Left kidney (tissue), 2 donors: ENCODE measurements around the gene SH3BGRL3. TPM values are rescaled to one million over a fixed set of nuclear protein-coding genes. Genes with fewer than 3 reads are reported as not detected.
A peak's percentile ranks its signal among the peaks of the same experiment; 100 is the strongest.

Experiments
- DNase-seq: peaks from one replicate; pipeline ENCODE4 v3.0.0-alpha.2; 2013
- polyA plus RNA-seq: library from polyadenylated mRNA; unstranded; fragments of 120-200 nt; gene quantifications from one replicate; pipeline ENCODE4 v1.2.1, GENCODE V29; 2013; ENCODE audit not compliant: insufficient read length

SH3BGRL3 gene
- polyA plus RNA-seq, 1 donor, result 87.2 TPM

GRCh38 chr1:26275580-26276431 lies 4.1 kb upstream of the SH3BGRL3 start:
- DNase-seq, result peak; percentile 76

- no peak for DNase-seq
These were observed 3.5 kb upstream of the SH3BGRL3 start for GRCh38 chr1:26276432-26276838.

GRCh38 chr1:26277261-26277661 lies 2.6 kb upstream of the SH3BGRL3 start:
- no peak for DNase-seq

GRCh38 chr1:26277719-26278118 lies 2.2 kb upstream of the SH3BGRL3 start:
- no peak for DNase-seq

DNA sequence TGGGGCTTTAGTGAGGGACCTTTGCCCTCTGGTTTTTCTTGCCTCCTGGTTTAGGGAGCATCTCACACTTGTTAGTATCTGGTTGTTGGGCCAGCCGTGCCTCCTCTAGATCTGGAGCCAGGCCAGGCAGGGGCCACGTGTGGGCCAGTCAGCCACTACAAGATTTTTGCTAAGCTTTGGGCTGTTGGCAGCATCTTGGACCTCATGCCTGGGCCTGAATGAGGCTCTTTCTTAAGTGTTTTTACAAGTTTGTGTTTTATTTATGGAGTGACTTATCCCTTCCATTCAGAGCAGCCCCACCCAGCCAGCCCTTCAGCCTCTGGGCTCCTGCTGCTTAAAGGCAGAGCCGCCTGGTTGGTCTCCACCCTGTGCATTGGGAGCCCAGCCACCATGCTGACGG lies 1.6 kb upstream of the SH3BGRL3 start:
- DNase-seq, result no peak

GRCh38 chr1:26278724-26279455 lies 996 bp upstream of the SH3BGRL3 start:
- DNase-seq, result no peak

GRCh38 chr1:26280333-26281042 lies 602 bp downstream of the SH3BGRL3 start:
- no peak for DNase-seq

DNA sequence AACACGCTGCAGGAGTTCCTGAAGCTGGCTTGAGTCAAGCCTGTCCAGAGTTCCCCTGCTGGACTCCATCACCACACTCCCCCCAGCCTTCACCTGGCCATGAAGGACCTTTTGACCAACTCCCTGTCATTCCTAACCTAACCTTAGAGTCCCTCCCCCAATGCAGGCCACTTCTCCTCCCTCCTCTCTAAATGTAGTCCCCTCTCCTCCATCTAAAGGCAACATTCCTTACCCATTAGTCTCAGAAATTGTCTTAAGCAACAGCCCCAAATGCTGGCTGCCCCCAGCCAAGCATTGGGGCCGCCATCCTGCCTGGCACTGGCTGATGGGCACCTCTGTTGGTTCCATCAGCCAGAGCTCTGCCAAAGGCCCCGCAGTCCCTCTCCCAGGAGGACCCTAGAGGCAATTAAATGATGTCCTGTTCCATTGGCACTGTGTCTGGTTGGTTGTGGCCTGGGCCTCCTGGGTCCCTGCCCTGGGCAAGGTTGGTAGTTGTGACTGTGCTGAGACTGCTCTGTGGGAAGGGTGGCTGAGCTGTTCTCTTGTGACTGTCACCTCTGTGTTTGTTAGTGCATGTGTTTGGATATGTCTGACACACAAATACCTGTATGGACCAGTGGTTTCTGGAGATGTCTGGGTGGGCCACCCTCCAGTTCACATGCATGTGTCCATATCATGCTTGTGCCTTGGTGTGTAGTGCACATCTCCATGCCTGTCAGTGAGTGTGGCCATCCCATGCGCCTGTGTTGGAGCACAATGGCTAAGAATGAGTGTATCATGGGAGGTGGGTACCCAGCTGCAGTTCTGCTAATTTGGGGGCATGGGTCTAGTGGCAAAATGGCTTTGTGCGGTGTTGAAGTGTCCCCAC lies 1.4 kb downstream of the SH3BGRL3 start:
- no peak for DNase-seq

- DNase-seq, result peak; percentile 53
These were observed 2.1 kb downstream of the SH3BGRL3 start for GRCh38 chr1:26281971-26282370.

GRCh38 chr1:26282401-26282918 lies 2.6 kb downstream of the SH3BGRL3 start:
- DNase-seq, result no peak

DNA sequence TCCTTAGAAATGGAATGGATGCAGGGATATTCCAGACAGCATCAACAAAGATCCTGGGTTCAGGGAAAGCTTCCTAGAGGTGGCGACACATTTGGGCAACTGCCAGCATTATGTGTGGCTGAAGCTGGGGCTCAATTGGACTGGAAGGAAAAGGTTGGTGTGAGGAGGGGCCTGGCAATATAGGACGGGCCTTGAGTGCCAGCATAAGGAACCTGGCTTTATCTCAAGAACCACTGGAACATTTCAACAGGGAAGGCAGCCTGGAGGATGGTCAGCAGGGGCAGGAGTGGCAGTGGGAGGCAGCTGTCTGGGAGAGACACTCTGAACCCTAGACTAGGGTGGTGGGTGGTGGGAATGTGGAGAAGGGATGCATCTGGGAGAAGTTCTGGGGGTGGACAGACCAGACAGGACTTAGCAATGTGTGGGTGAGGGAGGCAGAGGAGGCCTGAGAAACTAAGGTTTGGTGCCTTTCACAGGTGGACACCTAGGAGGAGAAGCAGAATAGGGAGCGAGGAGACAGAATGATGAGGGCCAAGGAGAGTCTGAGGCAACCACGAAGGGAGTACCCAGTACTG lies 3.5 kb downstream of the SH3BGRL3 start:
- no peak for DNase-seq

GRCh38 chr1:26283871-26284596 lies 4.1 kb downstream of the SH3BGRL3 start:
- no peak for DNase-seq

DNA sequence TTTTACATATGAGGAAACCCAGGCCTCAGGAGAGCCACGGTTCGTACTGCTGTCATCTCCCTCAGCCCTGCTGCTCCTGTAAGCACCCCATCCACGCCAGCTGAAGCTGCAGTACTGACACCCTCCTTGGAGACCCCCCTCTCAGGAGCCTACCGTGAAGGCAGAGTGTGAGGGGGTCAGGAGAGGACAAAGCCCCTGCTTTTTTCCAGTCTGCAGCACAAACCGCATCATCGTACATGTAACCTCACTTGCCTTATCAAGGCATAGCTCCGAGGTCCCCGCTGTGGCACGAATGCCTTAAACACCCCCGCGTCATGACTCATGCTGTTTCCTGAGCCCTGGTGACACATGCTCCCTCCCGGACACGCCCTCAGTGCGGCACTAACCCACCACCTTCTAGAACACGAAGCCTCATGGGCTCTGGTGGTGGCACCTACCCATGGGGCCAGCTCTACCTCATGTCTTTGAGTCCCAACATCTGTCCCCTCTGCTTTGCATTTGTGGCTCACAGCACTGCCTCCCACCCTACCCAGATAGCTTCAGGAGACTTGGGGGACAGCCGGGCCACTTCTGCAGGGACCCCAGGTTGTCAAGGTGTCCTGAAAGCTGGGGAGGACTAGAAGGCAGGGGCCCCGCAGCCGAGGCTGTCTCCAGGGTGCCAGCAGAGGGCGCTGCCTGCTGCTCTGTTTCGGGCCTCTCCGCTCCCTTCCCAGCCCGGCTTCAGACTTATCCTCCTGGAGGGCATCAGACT lies 4.9 kb downstream of the SH3BGRL3 start:
- no peak for DNase-seq

GRCh38 chr1:26285366-26286063 lies 5.6 kb downstream of the SH3BGRL3 start:
- DNase-seq, result no peak

GRCh38 chr1:26286064-26286416 lies 6.2 kb downstream of the SH3BGRL3 start:
- no peak for DNase-seq

GRCh38 chr1:26287033-26287711 lies 7.3 kb downstream of the SH3BGRL3 start:
- DNase-seq, result no peak

DNA sequence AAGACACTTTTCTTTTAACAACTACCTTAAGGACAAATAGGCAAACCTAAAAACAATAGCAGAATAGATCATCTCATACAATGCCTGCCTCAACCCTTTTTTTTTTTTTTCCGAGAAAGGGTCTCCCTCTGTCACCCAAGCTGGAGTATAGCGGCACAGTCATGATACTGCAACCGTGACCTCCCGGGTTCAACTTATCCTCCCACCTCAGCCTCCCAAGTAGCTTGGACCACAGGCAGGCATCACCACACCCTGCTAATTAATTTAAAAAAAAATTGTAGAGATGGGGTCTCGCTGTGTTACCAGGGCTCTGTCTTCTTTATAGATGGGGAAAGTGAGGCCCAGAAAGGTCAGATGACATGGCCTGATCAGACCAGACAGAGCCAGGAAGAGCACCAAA lies 7.9 kb downstream of the SH3BGRL3 start:
- DNase-seq, result no peak

DNA sequence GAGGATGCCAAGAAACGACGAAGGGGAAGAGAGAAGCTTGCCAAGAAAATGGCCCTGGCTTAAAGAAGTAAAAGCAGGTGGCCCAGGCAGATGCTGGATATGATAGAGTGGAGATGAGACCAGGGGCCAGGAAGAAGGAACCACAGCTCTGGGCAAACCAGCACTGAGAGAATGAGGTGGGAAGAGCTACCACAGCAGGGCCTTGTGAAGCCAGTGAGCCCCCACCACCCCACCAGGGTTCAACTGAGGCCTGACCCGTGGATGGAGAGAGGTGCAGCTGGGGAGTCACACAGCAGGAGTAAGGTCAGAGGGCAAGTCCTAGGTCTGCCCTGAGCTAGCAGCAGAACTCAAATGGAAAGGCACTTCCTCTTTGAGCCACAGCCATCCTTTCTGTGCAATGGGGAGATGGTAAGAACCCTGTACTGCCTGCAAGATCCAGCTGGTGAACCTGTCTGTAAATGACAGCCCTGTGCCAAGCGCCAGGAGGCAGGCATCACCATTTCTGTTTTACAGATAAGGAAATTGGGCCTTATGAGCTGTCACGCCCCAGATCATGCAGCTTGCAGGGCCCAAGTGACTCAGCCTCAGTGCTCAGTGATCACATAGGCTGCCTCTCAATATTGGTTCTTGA lies 8.5 kb downstream of the SH3BGRL3 start:
- DNase-seq, result no peak
